K562 (cell line): ENCODE data around the gene MYH11. TPM values are rescaled to one million over a fixed set of nuclear protein-coding genes. Genes with fewer than 3 reads are reported as not detected.

ENCODE experiments used
- ATAC-seq: fragments of 200-7000 bp; cut with Tn5 transposase; 3 replicates; pipeline ENCODE4 v1.9.1; 2020; ENCODE audit warnings: moderate library complexity
- BruUV-seq: library from RNA; stranded (reverse); fragments of 400-500 nt; replicated peaks from 2 replicates; lab custom pipeline; 2021; lab: Mats Ljungman, UMichigan
- CTCF ChIA-PET: fragments of 300-600 bp; formaldehyde crosslinking; extraction: SDS; loops from one replicate; lab custom pipeline; 2021; ENCODE audit warnings: low intra/inter-chr PET ratio; lab: Yijun Ruan, JAX
- POLR2A ChIA-PET: fragments of 300-600, 350-650 bp; sonication (Branson Sonifier 250); formaldehyde crosslinking; extraction: SDS; loops from one replicate; lab custom pipeline; 2021; ENCODE audit warnings: antibody characterized with exemption, inconsistent platforms; lab: Yijun Ruan, JAX
- DNase-seq, 4 experiments: peaks; one replicate each; pipeline versions ENCODE4 v3.0.0 to v3.0.0-alpha.2; 2011 to 2018; ENCODE audit warnings: low spot score in 3 of 4, mixed read lengths in 3 of 4; ENCODE audit errors: extremely low read depth in 1 of 4
- FAIRE-seq: peaks from 2 replicates; lab custom pipeline; 2011; peaks lifted over from hg19 to GRCh38; lab: Jason Lieb, UNC
- H2AFZ ChIP-seq: 2 replicates; pipeline ENCODE4 v1.6.0; 2011; ENCODE audit warnings: low read depth, low read length, control low read depth, inconsistent platforms
- H3K27ac ChIP-seq: fragments of 200-600 bp; 3 replicates; pipeline ENCODE4 v1.8.0; 2011; ENCODE audit warnings: low read depth, mild to moderate bottlenecking, control low read depth, inconsistent platforms, low read length, moderate library complexity, mixed read lengths; ENCODE audit errors: extremely low read depth
- H3K27me3 ChIP-seq, 2 experiments: fragments of 300-600 bp in 1 of 2; 2 replicates in 1 of 2; 3 replicates in 1 of 2; pipeline versions ENCODE4 v1.6.0 to v1.8.0; 2011; ENCODE audit warnings: inconsistent platforms in 2 of 2, low read length in 2 of 2, mild to moderate bottlenecking in 1 of 2, mixed read lengths in 1 of 2, moderate library complexity in 1 of 2; ENCODE audit not compliant: control insufficient read depth in 2 of 2, insufficient read depth in 2 of 2
- H3K36me3 ChIP-seq: fragments of 300-600 bp; 3 replicates; pipeline ENCODE4 v1.8.0; 2011; ENCODE audit warnings: mild to moderate bottlenecking, low read length, inconsistent platforms; ENCODE audit not compliant: control insufficient read depth, insufficient read depth
- H3K4me1 ChIP-seq, 2 experiments: fragments of 200-600 bp in 1 of 2; replicated peaks in 1 of 2; 2 replicates in 1 of 2; 3 replicates in 1 of 2; pipeline versions ENCODE4 v1.5.1 to v1.8.0; 2011; ENCODE audit warnings: inconsistent platforms in 2 of 2, low read length in 2 of 2, mild to moderate bottlenecking in 1 of 2, mixed read lengths in 1 of 2, moderate library complexity in 1 of 2; ENCODE audit not compliant: control insufficient read depth in 2 of 2, insufficient read depth in 2 of 2
- H3K4me2 ChIP-seq: 2 replicates; pipeline ENCODE4 v1.6.1; 2011; ENCODE audit warnings: low read length, control low read depth, inconsistent platforms, mixed read lengths; ENCODE audit not compliant: insufficient read depth
- H3K4me3 ChIP-seq: fragments of 200-600 bp; sonication (generic), shearing (Covaris generic); 2 replicates; pipeline ENCODE4 v1.5.1; 2016; ENCODE audit warnings: control low read depth, inconsistent platforms
- H3K79me2 ChIP-seq: fragments of 200-600 bp; 3 replicates; pipeline ENCODE4 v1.8.0; 2011; ENCODE audit warnings: low read length, inconsistent platforms; ENCODE audit not compliant: control insufficient read depth, insufficient read depth
- H3K9ac ChIP-seq, 2 experiments: 2 replicates each; pipeline versions ENCODE4 v1.6.0 to v1.6.1; 2011; ENCODE audit warnings: low read depth in 2 of 2, low read length in 2 of 2, control low read depth in 1 of 2, inconsistent platforms in 1 of 2, mild to moderate bottlenecking in 1 of 2, mixed read lengths in 1 of 2; ENCODE audit not compliant: insufficient read depth in 1 of 2
- H3K9me1 ChIP-seq: one replicate; pipeline ENCODE4 v1.6.0; 2011; ENCODE audit warnings: inconsistent platforms, mild to moderate bottlenecking, low read length, moderate library complexity; ENCODE audit not compliant: control insufficient read depth, insufficient read depth
- H3K9me3 ChIP-seq: replicated peaks from 2 replicates; pipeline ENCODE4 v1.5.1; 2011; ENCODE audit warnings: low read depth, low read length, inconsistent platforms; ENCODE audit not compliant: control insufficient read depth, insufficient read depth
- H4K20me1 ChIP-seq: replicated peaks from 2 replicates; pipeline ENCODE4 v1.6.1; 2011; ENCODE audit warnings: low read length, inconsistent platforms, mixed read lengths; ENCODE audit not compliant: control insufficient read depth, insufficient read depth
- CCNT2 ChIP-seq: IDR thresholded peaks from 2 replicates; pipeline ENCODE4 v1.6.1; 2011; ENCODE audit warnings: borderline replicate concordance, low read depth, mild to moderate bottlenecking, moderate library complexity, mixed read lengths, low read length; ENCODE audit not compliant: insufficient read length; ENCODE audit errors: extremely low read depth
- CHD1 ChIP-seq: fragments of 200-600 bp; sonication (generic); IDR thresholded peaks from one replicate; pipeline ENCODE4 v1.6.1; 2012; ENCODE audit warnings: mild to moderate bottlenecking, moderate library complexity, low read length, inconsistent platforms
- HNRNPH1 ChIP-seq: fragments of 200-400 bp; formaldehyde crosslinking; optimal IDR thresholded peaks from 2 replicates; pipeline ENCODE3; 2017; ENCODE audit warnings: low read depth, mild to moderate bottlenecking, low read length, moderate library complexity
- PCBP2 ChIP-seq: fragments of 200-400 bp; formaldehyde crosslinking; IDR thresholded peaks from 2 replicates; pipeline ENCODE4 v1.6.1; 2018; ENCODE audit warnings: low read length, low read depth, mild to moderate bottlenecking, moderate library complexity; ENCODE audit not compliant: poor library complexity, severe bottlenecking
- POLR2AphosphoS5 ChIP-seq: IDR thresholded peaks from 2 replicates; pipeline ENCODE4 v1.6.1; 2011; ENCODE audit warnings: mild to moderate bottlenecking, low read depth, low read length, moderate library complexity; ENCODE audit not compliant: control insufficient read depth, insufficient read depth
- POLR3A ChIP-seq: IDR thresholded peaks from 2 replicates; pipeline ENCODE4 v1.6.1; 2011; ENCODE audit warnings: borderline replicate concordance, mild to moderate bottlenecking, moderate library complexity; ENCODE audit not compliant: insufficient read length, insufficient read depth; ENCODE audit errors: extremely low read depth
- SMAD2 ChIP-seq: fragments of 150-350 bp; IDR thresholded peaks from 2 replicates; pipeline ENCODE4 v1.6.1; 2014; ENCODE audit warnings: low read depth, mild to moderate bottlenecking, low read length
- SMARCE1 ChIP-seq: fragments of 450-650 bp; IDR thresholded peaks from 2 replicates; pipeline ENCODE4 v1.7.1; 2016; ENCODE audit warnings: mild to moderate bottlenecking
- TEAD1 ChIP-seq, 2 experiments: fragments of 450-650 bp in 1 of 2; sonication (generic) in 1 of 2; formaldehyde crosslinking; IDR thresholded peaks; 2 replicates each; pipeline versions ENCODE4 v1.4.0 to v1.8.0; 2020 to 2022; ENCODE audit warnings: mild to moderate bottlenecking in 2 of 2, missing genetic modification reagents in 1 of 2
- ZNF174 ChIP-seq: fragments of 250-450 bp; sonication (Bioruptor Pico); IDR thresholded peaks from 2 replicates; pipeline ENCODE4 v1.4.0; 2020; ENCODE audit warnings: mild to moderate bottlenecking
- ZNF584 ChIP-seq: fragments of 200-800 bp; sonication (Bioruptor generic); IDR thresholded peaks from 2 replicates; pipeline ENCODE4 v1.6.1; 2016; ENCODE audit warnings: low read depth, mild to moderate bottlenecking, missing genetic modification characterization, missing compliant biosample characterization
- ZNF655 ChIP-seq: fragments of 250-450 bp; sonication (Bioruptor Pico); IDR thresholded peaks from 2 replicates; pipeline ENCODE4 v1.5.0; 2021
- WGBS: fragments of 100-300 bp; shearing (Covaris generic); methylation state at CpG from one replicate; pipeline ENCODE4 v1.1.6; 2016; ENCODE audit warnings: low coverage, mixed read lengths; ENCODE audit not compliant: insufficient coverage; ENCODE audit errors: missing lambda C conversion rate; 5-methylcytosine and 5-hydroxymethylcytosine counted together
- in situ Hi-C: fragments of 300-500 bp; cut with MboI; formaldehyde crosslinking; loops from 4 replicates; pipeline ENCODE4 v1.15.0; 2018; ENCODE audit warnings: inconsistent platforms, mixed read lengths
- intact Hi-C: fragments of 100-400 bp; cut with micrococcal nuclease; formaldehyde crosslinking; loops from 2 replicates; pipeline ENCODE4 v1.14.2; 2022
- polyA plus RNA-seq, 8 experiments: library from polyadenylated mRNA; depleted of rRNA in 4 of 8; stranded (reverse) in 5 of 8; unstranded in 3 of 8; fragments of >200 nt; fragmentation: Nextera tagmentation in 2 of 8; fragmentation: Illumina TruSeq in 1 of 8; extraction: Ambion mirVana in 2 of 8; extraction: Trizol in 1 of 8; gene quantifications; 2 replicates each; pipeline versions ENCODE4 v1.2.1 to v1.2.3, GENCODE V29; 2011 to 2014; ENCODE audit warnings: inconsistent platforms in 1 of 8, missing spikeins in 1 of 8
- total RNA-seq, 7 experiments: library from RNA; depleted of rRNA in 6 of 7; stranded (reverse); fragments of >200 nt in 6 of 7; fragmentation: Illumina TruSeq in 2 of 7; extraction: Trizol in 2 of 7; gene quantifications; 2 replicates each; pipeline versions ENCODE4 v1.2.1 to v1.2.3, GENCODE V29; 2011 to 2021; ENCODE audit warnings: low replicate concordance in 1 of 7
- TF ChIP-seq, protein P1 (sequence below): sonication (generic); formaldehyde crosslinking; IDR thresholded peaks from 2 replicates; pipeline ENCODE4 v1.8.1; 2023; ENCODE audit warnings: mild to moderate bottlenecking, missing genetic modification reagents

The MYH11 gene
- total and polyA plus RNA-seq, 9 of the 15 experiments (the other 6 are each of a cell fraction or from before 2014, with no cell fraction given) = 0.05 to 0.47 (median 0.08) TPM; not detected in 5

GRCh38 chr16:15837761-15838160 is 19.1 kb downstream of the MYH11 start:
- H3K27ac ChIP-seq = no peak overlapping the region
- H3K4me1 ChIP-seq = no peaks in the 10 kb centered on the region
- in situ Hi-C loops (no loop called here), intact Hi-C loops (no loop called here)
- no peaks in the 10 kb centered on the region for H3K36me3 ChIP-seq
- no peak overlapping the region for H2AFZ ChIP-seq
- no peak for FAIRE-seq
- TF ChIP-seq SMAD2 (no peak), PCBP2 (no peak), POLR3A (no peak), ZNF174 (no peak), CHD1 (no peak), TEAD1 (CRISPR knock-in tag; IDR thresholded peaks at IDR 0.05) (no peak), SMARCE1 (no peak), HNRNPH1 (no peak), ZNF584 (CRISPR knock-in tag) (no peak), ZNF655 (no peak), POLR2AphosphoS5 (no peak), CCNT2 (no peak)
- TF ChIP-seq, protein P1, sequence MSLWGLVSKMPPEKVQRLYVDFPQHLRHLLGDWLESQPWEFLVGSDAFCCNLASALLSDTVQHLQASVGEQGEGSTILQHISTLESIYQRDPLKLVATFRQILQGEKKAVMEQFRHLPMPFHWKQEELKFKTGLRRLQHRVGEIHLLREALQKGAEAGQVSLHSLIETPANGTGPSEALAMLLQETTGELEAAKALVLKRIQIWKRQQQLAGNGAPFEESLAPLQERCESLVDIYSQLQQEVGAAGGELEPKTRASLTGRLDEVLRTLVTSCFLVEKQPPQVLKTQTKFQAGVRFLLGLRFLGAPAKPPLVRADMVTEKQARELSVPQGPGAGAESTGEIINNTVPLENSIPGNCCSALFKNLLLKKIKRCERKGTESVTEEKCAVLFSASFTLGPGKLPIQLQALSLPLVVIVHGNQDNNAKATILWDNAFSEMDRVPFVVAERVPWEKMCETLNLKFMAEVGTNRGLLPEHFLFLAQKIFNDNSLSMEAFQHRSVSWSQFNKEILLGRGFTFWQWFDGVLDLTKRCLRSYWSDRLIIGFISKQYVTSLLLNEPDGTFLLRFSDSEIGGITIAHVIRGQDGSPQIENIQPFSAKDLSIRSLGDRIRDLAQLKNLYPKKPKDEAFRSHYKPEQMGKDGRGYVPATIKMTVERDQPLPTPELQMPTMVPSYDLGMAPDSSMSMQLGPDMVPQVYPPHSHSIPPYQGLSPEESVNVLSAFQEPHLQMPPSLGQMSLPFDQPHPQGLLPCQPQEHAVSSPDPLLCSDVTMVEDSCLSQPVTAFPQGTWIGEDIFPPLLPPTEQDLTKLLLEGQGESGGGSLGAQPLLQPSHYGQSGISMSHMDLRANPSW = no peak
- no peak for DNase-seq
- WGBS = 21% methylated on average over 11 of the region's 11 CpGs
- no peaks in the 10 kb centered on the region for H3K9me1 ChIP-seq
- no peak overlapping the region for H3K4me2 ChIP-seq
- no peaks in the 10 kb centered on the region for H3K9me3 ChIP-seq
- H3K4me3 ChIP-seq = no peak overlapping the region
- H3K79me2 ChIP-seq = no peaks in the 10 kb centered on the region
- ChIA-PET POLR2A (no interaction called here), CTCF (no interaction called here)
- no peak for ATAC-seq
- H3K27me3 ChIP-seq = peaks cover 15 to 30% of the 10 kb centered on the region in 2 experiments; a peak in 4 of 5 replicates
- no peaks in the 10 kb centered on the region for H4K20me1 ChIP-seq
- H3K9ac ChIP-seq = no peak overlapping the region
- BruUV-seq = no TSS peak
